Non-pigmented ciliary epithelial cell (primary cell): ENCODE data around the gene DPP10.

Experiments used
- DNase-seq: peaks from one replicate; pipeline ENCODE4 v3.0.0-alpha.2; 2010; ENCODE audit warnings: low read depth

The DPP10 gene

DNA sequence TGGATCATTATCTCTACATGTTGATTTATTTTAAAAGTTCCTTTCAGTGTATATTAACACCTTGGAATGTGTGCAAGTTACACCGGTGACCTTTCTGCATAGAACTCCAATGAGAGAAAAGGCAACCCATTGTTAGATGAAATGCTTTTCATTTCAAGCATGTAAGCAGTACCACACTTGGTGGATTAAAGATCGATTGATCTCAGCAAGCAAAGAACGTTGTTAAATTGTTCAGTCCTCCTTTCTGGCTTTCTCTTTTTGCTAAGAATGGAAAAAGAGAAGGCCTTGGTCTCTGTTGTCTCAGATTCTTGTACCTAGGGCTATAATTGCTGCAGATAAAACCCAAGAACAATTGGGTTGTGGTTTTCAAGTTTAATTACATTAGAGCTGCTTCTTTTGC, 843.0 kb downstream of the DPP10 start:
- no peak for DNase-seq

- no peak for DNase-seq
Measured at GRCh38 chr2:115290478-115290877, 848.0 kb downstream of the DPP10 start.

DNA sequence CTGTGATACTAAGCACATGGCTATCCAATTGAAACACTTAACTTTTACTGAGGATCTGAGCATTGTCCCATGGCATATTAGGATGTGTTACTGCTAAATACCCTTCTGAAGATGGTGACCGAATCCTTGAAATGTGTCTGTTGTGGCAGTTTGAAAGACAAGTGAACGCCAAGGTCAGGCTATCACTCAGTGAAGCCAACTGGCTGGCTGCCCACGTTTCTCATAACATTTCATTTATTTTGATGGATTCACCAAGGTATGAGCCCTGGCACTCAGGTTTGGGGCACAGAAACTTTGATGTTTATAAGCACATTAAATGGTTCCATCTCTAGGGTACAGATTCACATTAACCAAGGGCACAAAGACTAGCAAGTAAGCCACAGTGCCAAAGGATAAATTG, 850.3 kb downstream of the DPP10 start:
- no peak for DNase-seq

GRCh38 chr2:115294999-115295398, 852.6 kb downstream of the DPP10 start:
- DNase-seq: no peak

GRCh38 chr2:115297056-115297455, 854.6 kb downstream of the DPP10 start:
- DNase-seq: no peak

DNA sequence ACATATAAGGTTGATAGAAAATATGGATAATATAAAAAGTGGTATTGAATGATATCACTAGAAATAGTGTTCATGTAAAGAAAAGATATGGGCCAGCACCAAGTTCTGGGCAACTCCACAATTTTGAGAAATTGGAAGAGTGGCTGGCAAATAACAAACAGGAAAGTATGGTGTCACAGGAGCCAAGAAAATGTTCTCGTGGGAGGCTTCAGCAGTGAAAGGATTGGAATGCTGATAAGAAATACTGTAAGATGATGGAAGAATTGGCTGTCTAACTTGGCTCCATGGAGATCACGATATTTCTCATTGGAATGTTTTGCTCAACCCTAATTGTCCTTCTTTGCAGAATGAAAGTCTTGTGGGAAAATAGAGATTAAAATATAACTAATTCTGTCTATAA, 856.8 kb downstream of the DPP10 start:
- no peak for DNase-seq

DNA sequence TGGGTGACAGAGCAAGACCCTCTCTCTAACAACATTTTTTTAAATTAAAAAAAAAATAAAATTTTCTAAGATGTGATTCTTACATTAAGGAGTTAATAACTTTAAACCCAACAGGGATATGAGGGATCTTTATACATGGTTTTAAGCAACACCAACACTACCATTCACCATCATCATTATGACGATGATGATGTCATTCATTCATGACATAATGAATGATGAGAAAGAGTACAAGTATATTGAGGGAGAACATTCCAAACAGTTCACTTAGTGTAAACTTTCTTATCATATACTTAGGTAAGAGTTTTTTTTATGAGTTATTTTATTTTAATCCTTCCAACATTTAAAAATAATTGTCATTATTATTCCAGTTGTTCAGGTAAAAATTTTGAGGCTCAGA, 863.3 kb downstream of the DPP10 start:
- DNase-seq: no peak

- DNase-seq: no peak
Measured at GRCh38 chr2:115314119-115314518, 871.7 kb downstream of the DPP10 start.

DNA sequence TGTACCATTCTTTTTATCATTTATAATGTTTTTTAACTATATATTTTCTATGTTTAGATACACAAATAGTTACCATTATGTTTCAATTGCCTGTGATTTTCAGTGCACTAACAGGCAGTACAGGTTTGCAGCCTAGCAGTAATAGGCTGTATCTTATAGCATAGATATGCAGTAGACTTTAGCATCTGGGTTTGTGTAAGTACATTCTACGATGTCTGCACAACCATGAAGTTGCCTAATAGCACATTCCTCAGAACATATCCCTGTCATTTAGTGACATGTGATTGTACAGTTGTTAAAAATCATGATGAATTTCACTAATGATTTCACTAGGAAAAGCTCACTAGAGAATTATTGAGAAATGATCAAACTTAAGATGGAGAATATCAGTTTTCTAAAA, 884.6 kb downstream of the DPP10 start:
- no peak for DNase-seq

GRCh38 chr2:115359550-115359949, 917.1 kb downstream of the DPP10 start:
- no peak for DNase-seq

DNA sequence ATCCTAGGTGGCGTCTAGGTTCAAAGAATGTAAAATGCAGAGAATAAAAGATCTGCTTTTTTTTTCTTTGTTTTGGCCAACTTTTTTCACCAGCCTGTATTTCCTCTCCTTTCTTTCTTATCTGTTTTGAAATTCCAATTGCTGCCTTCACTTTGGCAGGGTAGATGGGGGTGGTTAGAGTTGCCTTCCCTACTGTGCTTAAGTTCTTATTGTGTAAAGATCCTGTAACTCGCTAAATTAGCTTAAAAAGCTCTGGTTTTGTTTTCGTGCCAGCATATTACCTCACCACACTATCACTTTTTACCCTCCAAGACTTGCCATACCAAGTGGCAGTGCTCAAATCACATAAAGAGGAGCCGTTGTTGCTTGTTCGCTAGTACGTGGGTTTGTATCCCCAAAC, 921.7 kb downstream of the DPP10 start:
- DNase-seq: no peak

DNA sequence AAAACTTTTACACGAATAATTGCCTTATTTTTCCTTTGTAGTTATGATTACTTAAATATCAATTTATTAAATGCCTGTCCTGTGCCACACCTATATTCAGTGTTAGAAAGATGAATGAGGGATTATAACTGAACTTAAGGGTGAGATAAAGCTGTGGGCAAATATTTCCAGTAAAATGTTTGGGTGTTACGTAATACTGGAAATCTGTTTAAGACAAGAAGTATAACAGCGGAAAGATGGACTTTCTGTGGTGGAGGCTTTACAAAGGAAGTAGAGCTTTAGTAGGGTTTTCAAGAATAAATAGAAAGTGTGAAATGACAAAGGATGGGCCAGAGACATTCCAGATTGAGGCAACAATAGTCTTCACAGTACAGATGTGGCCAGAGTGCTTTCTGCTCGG, 927.0 kb downstream of the DPP10 start:
- DNase-seq: no peak

DNA sequence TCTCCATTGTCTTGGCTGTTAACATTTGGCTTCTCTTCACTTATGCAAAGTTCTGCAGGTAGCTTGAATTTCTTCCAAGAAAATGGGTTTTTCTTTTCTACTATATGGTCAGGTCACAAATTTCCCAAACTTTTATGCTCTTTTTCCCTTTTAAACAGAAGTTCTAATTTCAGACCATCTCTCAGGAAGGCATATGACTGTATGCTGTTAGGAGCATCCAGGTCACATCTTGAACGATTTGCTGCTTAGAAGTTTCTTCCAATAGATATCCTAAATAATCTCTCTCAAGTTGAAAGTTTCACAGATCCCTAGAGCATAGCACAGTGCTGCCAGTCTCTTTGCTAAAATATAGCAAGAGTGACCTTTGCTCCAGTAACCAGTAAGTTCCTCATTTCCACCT, 932.5 kb downstream of the DPP10 start:
- no peak for DNase-seq

DNA sequence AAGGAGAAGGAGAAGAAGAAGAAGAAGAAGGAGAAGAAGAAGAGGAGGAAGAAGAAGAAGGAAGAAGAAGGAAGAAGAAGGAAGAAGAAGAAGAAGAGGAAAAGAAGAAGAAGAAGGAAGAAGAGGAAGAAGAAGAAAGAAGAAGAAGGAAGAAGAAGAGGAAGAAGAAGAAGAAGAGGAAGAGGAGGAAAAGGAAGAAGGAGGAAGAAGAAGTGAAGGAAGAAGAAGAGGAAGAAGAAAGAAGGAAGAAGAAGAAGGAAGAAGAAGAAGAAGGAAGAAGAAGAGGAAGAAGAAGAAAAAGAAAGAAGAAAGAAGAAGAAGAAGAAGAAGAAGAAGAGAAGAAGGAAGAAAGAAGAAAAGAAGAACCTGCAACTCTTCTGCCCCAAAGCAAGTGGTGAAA, 942.0 kb downstream of the DPP10 start:
- DNase-seq: no peak

DNA sequence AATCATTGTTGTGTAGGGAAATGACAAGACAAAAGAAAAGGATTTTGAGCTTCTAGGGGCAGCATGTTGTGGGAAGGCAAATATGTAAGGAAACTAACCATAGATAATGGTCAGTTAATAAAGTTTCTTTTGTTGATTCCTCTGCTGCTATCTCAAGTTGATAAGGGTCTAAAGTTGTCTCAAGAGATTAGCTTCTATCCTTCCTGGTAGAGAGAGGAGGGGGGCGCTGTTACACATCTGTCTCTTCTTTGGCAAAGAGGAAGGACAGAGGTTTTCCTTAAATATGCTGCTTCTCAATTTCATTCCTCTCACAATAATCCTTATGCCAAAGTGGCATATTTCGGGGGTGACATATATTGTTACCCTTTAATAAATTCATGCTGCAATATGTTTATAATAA, 944.0 kb downstream of the DPP10 start:
- DNase-seq: no peak

DNA sequence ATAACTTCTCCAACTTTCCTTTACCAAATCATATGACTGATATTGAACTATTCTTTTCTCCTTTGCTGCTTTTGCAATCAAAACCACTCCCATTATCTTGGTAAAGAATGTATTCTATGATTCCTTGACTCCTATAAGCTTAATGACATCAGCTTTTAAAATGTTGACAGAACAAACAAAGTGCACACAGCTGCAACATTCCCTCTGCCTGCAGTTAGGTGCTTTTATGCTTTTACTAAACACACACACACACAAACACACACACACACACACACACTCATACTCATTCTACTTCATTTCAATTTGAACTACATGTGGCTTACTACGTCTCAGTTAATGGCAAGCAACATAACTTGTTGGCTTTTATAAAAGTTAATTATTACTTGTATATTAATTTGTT, 946.6 kb downstream of the DPP10 start:
- no peak for DNase-seq

DNA sequence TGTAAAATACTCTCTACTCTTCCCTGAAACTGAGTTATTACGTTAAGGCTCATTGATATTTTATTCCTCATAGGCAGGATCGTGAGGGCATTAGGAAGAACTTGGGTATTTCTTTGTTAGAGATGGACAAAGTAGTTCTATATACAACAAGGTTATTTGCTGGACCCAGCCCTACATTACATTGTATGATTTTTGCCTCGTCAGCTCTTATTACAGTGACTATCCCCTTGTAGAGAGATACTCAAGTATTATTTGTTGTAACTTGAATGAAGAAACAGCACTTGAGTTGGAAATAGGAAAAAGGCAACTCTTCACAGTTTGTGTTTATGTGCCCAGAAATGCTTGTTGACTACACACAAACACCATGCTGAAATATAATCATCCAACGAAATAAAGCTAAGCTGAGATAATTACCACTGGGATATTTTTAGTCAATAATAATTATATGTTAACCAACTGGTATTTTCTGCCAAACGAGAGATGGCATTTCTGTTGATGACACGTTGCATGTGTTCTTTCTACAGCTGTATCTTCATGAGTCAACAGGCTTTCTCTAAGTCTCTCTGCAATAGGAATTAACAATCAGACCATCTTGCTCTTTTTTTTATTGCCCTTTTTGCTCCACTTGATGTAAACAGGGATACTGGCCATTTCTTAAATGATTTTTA, 947.6 kb downstream of the DPP10 start:
- DNase-seq: no peak

DNA sequence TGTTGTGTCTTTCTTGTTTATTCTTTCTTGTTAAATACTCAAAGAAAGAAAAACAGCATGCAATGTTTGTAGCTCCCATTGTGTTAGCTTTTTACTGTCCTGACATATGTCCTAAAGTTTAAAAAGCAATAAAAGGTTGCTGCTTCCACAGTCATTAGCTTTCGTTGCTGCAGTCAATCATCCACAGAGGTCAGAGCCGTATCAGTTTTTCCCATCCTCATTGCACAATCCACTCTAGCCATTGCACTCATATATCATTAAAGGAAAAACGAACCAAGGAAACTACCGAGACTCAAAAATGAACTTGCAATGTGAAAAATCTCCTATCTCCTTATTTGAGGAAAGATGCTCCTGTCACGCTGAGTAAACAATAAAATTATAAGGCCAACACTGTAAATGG, 954.1 kb downstream of the DPP10 start:
- no peak for DNase-seq

DNA sequence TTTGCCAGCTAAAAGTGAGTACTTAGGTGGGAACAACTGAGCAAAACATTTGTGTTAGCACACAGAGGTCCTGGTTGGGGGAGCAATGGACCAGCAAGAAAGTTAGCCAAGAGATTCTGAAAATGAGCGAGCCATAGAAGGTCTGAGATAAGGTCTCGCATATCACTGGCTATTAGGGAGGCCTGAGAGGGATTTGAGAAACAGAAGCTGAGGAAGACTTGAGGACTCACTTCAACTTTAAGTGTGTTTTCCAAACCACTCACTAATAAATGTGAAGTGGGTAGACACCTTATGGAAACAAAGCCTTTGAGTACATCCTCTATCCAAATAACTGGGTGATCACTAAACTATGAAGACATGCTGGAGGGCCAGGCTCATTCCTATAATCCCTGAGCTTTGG, 958.5 kb downstream of the DPP10 start:
- no peak for DNase-seq

- DNase-seq: no peak
Measured at GRCh38 chr2:115412501-115412900, 970.1 kb downstream of the DPP10 start.

DNA sequence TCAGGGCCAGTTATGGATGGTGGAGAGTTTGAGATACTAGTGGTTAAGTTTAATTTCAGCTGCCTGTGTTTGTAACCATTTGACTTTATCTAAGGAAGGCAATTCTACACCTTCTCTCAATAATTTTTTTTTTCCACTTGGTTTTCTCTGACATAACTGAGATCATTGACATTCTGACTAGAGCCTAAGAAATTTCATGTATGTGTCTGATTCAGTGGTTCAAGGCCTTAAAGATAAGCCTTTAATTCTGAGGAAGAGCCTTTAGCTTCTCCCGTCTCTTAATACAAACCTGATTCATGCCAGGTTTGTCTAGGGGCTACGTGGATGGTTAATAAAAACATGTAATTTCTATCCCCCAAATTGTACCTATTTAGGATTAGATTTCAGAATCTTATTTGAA, 971.4 kb downstream of the DPP10 start:
- no peak for DNase-seq

DNA sequence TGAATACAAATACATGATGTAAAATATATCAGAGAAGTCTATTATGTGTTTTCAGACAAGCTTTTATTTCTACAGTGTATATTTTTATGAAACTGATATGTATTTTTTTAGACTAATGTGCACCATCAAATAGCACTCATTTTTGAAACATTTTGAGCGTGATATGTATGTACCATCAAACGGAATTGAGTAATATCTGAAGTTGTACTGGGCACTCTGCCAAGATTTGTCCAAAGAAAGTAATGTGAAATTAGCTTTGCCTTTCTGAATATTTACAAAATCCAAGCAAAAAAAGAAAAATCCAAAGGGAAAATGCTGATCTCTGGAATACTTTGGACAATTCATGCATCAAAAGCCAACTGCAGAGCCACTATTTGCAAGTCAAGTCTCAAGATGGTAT, 972.0 kb downstream of the DPP10 start:
- no peak for DNase-seq

- no peak for DNase-seq
Measured at GRCh38 chr2:115422004-115422634, 979.7 kb downstream of the DPP10 start.

GRCh38 chr2:115427436-115427835, 985.0 kb downstream of the DPP10 start:
- no peak for DNase-seq
